GM12875 (cell line): ENCODE measurements around the gene MYO3B.

ENCODE experiments used
- H3K4me3 ChIP-seq: one replicate; pipeline ENCODE4 v1.5.1; 2011; ENCODE audit warnings: low read depth, low read length, control low read depth
- CTCF ChIP-seq: IDR thresholded peaks from 2 replicates; pipeline ENCODE4 v1.5.1; 2011; ENCODE audit warnings: low read depth, mild to moderate bottlenecking, control low read depth, inconsistent platforms, low read length, moderate library complexity, borderline replicate concordance; ENCODE audit not compliant: insufficient read depth

The MYO3B gene

GRCh38 chr2:170696948-170697347 is 519.0 kb downstream of the MYO3B start:
- no peak overlapping the region for H3K4me3 ChIP-seq
- no peak for TF ChIP-seq CTCF

- no peak for TF ChIP-seq CTCF
- no peak overlapping the region for H3K4me3 ChIP-seq
Observed at GRCh38 chr2:170701011-170701410, 523.1 kb downstream of the MYO3B start.

- no peak overlapping the region for H3K4me3 ChIP-seq
- no peak for TF ChIP-seq CTCF
Observed at GRCh38 chr2:170703776-170704476, 526.0 kb downstream of the MYO3B start.
